NCI-H1436 treated with DMSO at 0.1 percent for 48 hours (cell line): ENCODE measurements around the gene MCM9.
"Not testable (repeated sequence)": the region's sequence is repeated elsewhere in the genome, so short reads cannot be mapped to it uniquely, and the experiment has no call there.

Experiments used
- DNase-seq: peaks from one replicate; lab custom pipeline; 2025; lab: John Stamatoyannopoulos, UW

Gene MCM9

DNA sequence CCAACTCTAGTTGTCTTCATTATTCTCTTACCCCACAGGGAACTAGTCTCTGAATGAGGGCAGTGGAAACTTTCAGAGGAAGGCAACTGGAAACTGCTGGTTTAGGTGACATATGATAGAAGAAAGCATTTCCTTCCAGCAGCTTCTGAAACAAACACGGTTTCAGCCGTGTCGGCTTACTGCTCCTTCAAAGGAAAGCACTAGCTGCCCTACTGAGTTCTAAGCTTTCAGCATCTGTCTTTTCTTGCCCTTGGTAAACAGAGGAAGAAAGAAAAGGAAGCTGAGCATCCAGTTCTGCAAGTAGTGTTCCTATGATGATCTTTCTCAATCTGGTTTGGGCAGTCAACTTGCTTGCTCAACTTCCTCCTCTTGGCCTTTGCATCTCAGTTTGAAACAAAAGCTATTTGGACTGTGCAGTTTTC lies 166.0 kb downstream of the MCM9 start:
- DNase-seq, result no peak

- DNase-seq, result no peak
These were observed 166.5 kb downstream of the MCM9 start for GRCh38 chr6:118768441-118768840.

GRCh38 chr6:118765316-118765715 lies 169.6 kb downstream of the MCM9 start:
- DNase-seq, result not testable (repeated sequence)

GRCh38 chr6:118764766-118765165 lies 170.2 kb downstream of the MCM9 start:
- DNase-seq, result no peak
